Parathyroid adenoma (tissue), 2 donors: ENCODE data around the gene SORCS2.

Experiments
- H2AFZ ChIP-seq: fragments of 300-600 bp; sonication (generic); one replicate; pipeline ENCODE4 v1.7.0; 2017; ENCODE audit warnings: antibody characterized with exemption, mild to moderate bottlenecking
- H3K27ac ChIP-seq: fragments of 300-600 bp; sonication (generic); one replicate; pipeline ENCODE4 v1.7.0; 2017
- H3K27me3 ChIP-seq: fragments of 300-600 bp; sonication (generic); one replicate; pipeline ENCODE4 v1.7.0; 2017; ENCODE audit warnings: low read length; ENCODE audit not compliant: control insufficient read depth, insufficient read depth
- H3K36me3 ChIP-seq: fragments of 300-600 bp; sonication (generic); one replicate; pipeline ENCODE4 v1.7.0; 2017; ENCODE audit warnings: low read length; ENCODE audit not compliant: control insufficient read depth, insufficient read depth
- H3K4me1 ChIP-seq: fragments of 300-600 bp; sonication (generic); one replicate; pipeline ENCODE4 v1.7.0; 2017; ENCODE audit warnings: control low read depth
- H3K4me2 ChIP-seq: fragments of 300-600 bp; sonication (generic); one replicate; pipeline ENCODE4 v1.7.0; 2017; ENCODE audit warnings: low read length
- H3K4me3 ChIP-seq: fragments of 300-600 bp; sonication (generic); one replicate; pipeline ENCODE4 v1.7.0; 2017; ENCODE audit warnings: low read depth, low read length
- H3K79me2 ChIP-seq: fragments of 300-600 bp; sonication (generic); one replicate; pipeline ENCODE4 v1.7.0; 2017; ENCODE audit warnings: control low read depth
- H3K9ac ChIP-seq: fragments of 300-600 bp; sonication (generic); one replicate; pipeline ENCODE4 v1.7.0; 2017; ENCODE audit warnings: mild to moderate bottlenecking
- H3K9me3 ChIP-seq: fragments of 300-600 bp; sonication (generic); one replicate; pipeline ENCODE4 v1.7.0; 2017; ENCODE audit warnings: low read length; ENCODE audit not compliant: control insufficient read depth
- CTCF ChIP-seq: fragments of 300-600 bp; sonication (generic); IDR thresholded peaks from one replicate; pipeline ENCODE4 v1.7.0; 2017; ENCODE audit warnings: antibody characterized with exemption, mild to moderate bottlenecking
- donor health status: primary hyperparathyroidism.

SORCS2 gene

GRCh38 chr4:7735395-7735794 is 543.1 kb downstream of the SORCS2 start:
- no peaks in the 10 kb centered on the region for H3K79me2 ChIP-seq
- H3K4me2 ChIP-seq: no peak overlapping the region
- H3K36me3 ChIP-seq: no peaks in the 10 kb centered on the region
- H3K4me3 ChIP-seq: no peak overlapping the region
- H3K27me3 ChIP-seq: no peaks in the 10 kb centered on the region
- H3K27ac ChIP-seq: no peak overlapping the region
- H3K9me3 ChIP-seq: no peaks in the 10 kb centered on the region
- no peak overlapping the region for H2AFZ ChIP-seq
- TF ChIP-seq CTCF: no peak
- no peaks in the 10 kb centered on the region for H3K4me1 ChIP-seq
- H3K9ac ChIP-seq: no peak overlapping the region

- Histone ChIP-seq H2AFZ (no peak overlapping the region), H3K36me3 (no peaks in the 10 kb centered on the region), H3K9ac (no peak overlapping the region), H3K4me1 (no peaks in the 10 kb centered on the region), H3K79me2 (no peaks in the 10 kb centered on the region), H3K27me3 (no peaks in the 10 kb centered on the region), H3K9me3 (no peaks in the 10 kb centered on the region), H3K4me2 (no peak overlapping the region), H3K27ac (no peak overlapping the region), H3K4me3 (no peak overlapping the region)
- no peak for TF ChIP-seq CTCF
Observed at GRCh38 chr4:7735961-7736360, 543.6 kb downstream of the SORCS2 start.

DNA sequence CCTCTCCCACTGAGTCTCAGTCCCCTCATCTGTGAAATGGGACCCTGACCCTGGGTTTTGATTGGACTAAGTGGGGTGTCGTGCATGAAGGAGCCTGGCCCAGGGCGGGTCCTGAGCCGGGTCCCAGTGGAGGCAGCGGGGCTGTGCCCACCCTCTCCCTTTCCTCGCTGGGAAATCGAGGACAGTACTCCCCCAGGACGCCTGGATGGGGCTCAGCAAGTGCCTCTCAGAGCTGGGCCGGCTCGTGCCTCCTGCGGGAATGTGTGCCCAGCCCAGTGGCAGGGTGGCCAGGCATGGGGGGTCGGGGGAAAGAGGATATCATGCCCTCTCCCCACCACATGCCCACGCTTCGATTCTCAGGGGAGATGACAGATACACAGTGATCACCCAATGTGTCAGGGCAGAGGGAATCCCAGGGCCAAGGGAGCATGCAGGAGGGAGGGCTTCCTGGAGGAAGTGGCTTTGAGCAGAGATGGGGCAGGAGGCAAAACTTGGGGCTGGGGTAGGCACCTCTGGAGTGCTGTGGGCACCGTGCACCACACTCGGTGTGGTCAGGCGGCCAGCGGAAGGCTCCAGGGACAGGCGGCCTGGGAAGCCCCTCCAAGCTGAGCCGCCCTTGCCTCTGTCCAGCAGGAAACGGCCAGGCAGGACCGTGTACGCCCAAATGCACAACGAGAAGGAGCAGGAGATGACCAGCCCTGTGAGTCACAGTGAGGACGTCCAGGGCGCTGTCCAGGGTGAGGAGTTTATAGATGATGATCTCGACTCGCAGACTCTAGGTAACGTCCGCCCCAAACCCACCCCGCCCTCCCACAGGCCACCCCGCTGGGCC is 544.3 kb downstream of the SORCS2 start:
- no peaks in the 10 kb centered on the region for H3K36me3 ChIP-seq
- no peak overlapping the region for H3K4me3 ChIP-seq
- H3K27ac ChIP-seq: no peak overlapping the region
- TF ChIP-seq CTCF: no peak
- H3K79me2 ChIP-seq: no peaks in the 10 kb centered on the region
- no peak overlapping the region for H3K9ac ChIP-seq
- no peak overlapping the region for H2AFZ ChIP-seq
- H3K9me3 ChIP-seq: no peaks in the 10 kb centered on the region
- H3K4me1 ChIP-seq: no peaks in the 10 kb centered on the region
- no peak overlapping the region for H3K4me2 ChIP-seq
- no peaks in the 10 kb centered on the region for H3K27me3 ChIP-seq

DNA sequence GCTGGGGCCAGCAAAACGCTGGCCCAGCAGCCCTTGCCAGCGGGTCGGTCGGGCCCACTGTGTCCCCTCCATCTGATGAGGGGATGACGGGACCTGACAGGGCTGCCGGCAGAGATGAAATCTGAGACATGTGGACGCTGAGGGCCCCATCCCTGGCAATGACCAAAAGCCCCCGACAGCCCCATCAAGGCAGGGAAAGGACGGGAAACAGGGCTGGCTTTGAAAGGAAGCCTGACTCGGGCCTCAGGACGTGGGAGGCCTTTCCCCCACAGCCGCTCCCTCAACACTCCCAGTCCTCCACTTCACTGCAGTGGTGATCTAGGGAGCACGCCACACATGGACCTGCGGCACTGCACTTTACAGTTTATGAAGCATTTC is 544.9 kb downstream of the SORCS2 start:
- Histone ChIP-seq H2AFZ (no peak overlapping the region), H3K4me3 (no peak overlapping the region), H3K36me3 (no peaks in the 10 kb centered on the region), H3K4me1 (no peaks in the 10 kb centered on the region), H3K4me2 (no peak overlapping the region), H3K79me2 (no peaks in the 10 kb centered on the region), H3K27me3 (no peaks in the 10 kb centered on the region), H3K9me3 (no peaks in the 10 kb centered on the region), H3K9ac (no peak overlapping the region), H3K27ac (no peak overlapping the region)
- TF ChIP-seq CTCF: no peak
